Loucy (cell line): Measurements from ENCODE around the gene RPP25L.

Experiments
- CTCF ChIP-seq: fragments of 200-600 bp; sonication (generic); conservative IDR thresholded peaks from 2 replicates; pipeline ENCODE4 v1.5.1; 2014; ENCODE audit warnings: mild to moderate bottlenecking, antibody characterized with exemption, low read length
- EZH2phosphoT487 ChIP-seq: fragments of 200-600 bp; IDR thresholded peaks from 2 replicates; pipeline ENCODE4 v1.6.1; 2018; ENCODE audit warnings: antibody characterized with exemption, mild to moderate bottlenecking, moderate library complexity, borderline replicate concordance

GRCh38 chr9:34573599-34574325, 38.1 kb downstream of the RPP25L start:
- TF ChIP-seq CTCF (no peak), EZH2phosphoT487 (no peak)
